Measurements from ENCODE around the gene LRRC7. TPM values are rescaled to one million over a fixed set of nuclear protein-coding genes. Genes with fewer than 3 reads are reported as not detected.

LRRC7 gene
- total RNA-seq, 1 experiment from 2014 or later: not detected

DNA sequence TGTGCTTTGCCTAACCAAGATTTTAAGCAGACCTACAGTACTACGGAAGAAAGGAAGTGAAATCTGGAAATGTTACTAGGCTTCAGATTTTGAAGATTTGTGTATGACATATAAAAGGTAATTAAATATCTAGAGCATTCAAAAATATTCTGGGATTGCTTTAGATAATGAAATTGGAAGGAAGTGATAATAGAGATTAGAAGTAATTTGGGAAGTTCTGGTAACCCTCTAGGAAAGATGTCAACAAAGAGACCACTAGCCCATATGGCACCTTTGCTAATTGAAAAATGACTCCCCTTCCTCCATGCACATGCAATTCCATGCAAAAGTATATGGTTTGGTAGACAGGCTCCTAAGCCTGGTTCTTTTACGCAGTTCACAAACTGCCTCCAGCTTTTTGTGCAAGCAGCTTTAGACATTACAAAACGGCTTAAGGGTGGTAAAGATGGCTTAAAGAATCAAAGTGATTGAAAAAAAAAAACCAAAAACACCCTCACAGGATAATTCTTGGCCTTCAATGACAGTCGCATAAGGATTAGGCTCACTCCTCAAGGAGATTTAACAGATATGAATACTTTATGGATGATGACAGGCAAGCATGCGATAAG is 81.8 kb downstream of the LRRC7 start:
- TF ChIP-seq, protein P1, sequence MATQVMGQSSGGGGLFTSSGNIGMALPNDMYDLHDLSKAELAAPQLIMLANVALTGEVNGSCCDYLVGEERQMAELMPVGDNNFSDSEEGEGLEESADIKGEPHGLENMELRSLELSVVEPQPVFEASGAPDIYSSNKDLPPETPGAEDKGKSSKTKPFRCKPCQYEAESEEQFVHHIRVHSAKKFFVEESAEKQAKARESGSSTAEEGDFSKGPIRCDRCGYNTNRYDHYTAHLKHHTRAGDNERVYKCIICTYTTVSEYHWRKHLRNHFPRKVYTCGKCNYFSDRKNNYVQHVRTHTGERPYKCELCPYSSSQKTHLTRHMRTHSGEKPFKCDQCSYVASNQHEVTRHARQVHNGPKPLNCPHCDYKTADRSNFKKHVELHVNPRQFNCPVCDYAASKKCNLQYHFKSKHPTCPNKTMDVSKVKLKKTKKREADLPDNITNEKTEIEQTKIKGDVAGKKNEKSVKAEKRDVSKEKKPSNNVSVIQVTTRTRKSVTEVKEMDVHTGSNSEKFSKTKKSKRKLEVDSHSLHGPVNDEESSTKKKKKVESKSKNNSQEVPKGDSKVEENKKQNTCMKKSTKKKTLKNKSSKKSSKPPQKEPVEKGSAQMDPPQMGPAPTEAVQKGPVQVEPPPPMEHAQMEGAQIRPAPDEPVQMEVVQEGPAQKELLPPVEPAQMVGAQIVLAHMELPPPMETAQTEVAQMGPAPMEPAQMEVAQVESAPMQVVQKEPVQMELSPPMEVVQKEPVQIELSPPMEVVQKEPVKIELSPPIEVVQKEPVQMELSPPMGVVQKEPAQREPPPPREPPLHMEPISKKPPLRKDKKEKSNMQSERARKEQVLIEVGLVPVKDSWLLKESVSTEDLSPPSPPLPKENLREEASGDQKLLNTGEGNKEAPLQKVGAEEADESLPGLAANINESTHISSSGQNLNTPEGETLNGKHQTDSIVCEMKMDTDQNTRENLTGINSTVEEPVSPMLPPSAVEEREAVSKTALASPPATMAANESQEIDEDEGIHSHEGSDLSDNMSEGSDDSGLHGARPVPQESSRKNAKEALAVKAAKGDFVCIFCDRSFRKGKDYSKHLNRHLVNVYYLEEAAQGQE (IDR thresholded peaks at IDR 0.05; ENCODE audit: insufficient read depth in 1 of 2, low read depth in 2 of 2, low read length in 1 of 2): no peak
- TF ChIP-seq TCF7L2 (IDR thresholded peaks at IDR 0.05; ENCODE audit: low read depth, low read length): no peak
- TF ChIP-seq, protein P2, sequence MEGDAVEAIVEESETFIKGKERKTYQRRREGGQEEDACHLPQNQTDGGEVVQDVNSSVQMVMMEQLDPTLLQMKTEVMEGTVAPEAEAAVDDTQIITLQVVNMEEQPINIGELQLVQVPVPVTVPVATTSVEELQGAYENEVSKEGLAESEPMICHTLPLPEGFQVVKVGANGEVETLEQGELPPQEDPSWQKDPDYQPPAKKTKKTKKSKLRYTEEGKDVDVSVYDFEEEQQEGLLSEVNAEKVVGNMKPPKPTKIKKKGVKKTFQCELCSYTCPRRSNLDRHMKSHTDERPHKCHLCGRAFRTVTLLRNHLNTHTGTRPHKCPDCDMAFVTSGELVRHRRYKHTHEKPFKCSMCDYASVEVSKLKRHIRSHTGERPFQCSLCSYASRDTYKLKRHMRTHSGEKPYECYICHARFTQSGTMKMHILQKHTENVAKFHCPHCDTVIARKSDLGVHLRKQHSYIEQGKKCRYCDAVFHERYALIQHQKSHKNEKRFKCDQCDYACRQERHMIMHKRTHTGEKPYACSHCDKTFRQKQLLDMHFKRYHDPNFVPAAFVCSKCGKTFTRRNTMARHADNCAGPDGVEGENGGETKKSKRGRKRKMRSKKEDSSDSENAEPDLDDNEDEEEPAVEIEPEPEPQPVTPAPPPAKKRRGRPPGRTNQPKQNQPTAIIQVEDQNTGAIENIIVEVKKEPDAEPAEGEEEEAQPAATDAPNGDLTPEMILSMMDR (IDR thresholded peaks at IDR 0.05): no peak
- TF ChIP-seq POLR2AphosphoS5 (IDR thresholded peaks at IDR 0.05; ENCODE audit: low read depth, low read length): no peak
- TF ChIP-seq SIN3A (IDR thresholded peaks at IDR 0.05; ENCODE audit: borderline replicate concordance, insufficient read depth, low read depth, low read length): no peak
- no TSS peak for BruUV-seq (replicated peaks)
- H3K4me3 ChIP-seq (ENCODE audit: low read depth in 2 of 2, low read length in 2 of 2): no peak overlapping the region
- intact Hi-C loops (cut with micrococcal nuclease; ENCODE audit: unreplicated experiment): no loop called here
- H3K4me1 ChIP-seq (ENCODE audit: control insufficient read depth, insufficient read depth, low read length): no peaks in the 10 kb centered on the region
- H3K36me3 ChIP-seq (ENCODE audit: control insufficient read depth, insufficient read depth, low read length): no peaks in the 10 kb centered on the region
- no peaks in the 10 kb centered on the region for H3K27me3 ChIP-seq (ENCODE audit: control insufficient read depth, insufficient read depth, low read length)
- ChIA-PET CTCF (no interaction called here), POLR2A (no interaction called here)
- no peaks in the 10 kb centered on the region for H3K9me3 ChIP-seq (ENCODE audit: control insufficient read depth, insufficient read depth, low read depth, low read length)
- no peak for ATAC-seq
- H3K27ac ChIP-seq (ENCODE audit: low read length): no peak overlapping the region
- DNase-seq (ENCODE audit: low read depth, low spot score): no peak
- in situ Hi-C loops (cut with HindIII; ENCODE audit: low pct_unique_long_range_greater_than_20kb, low sequenced_read_pairs): no loop called here

DNA sequence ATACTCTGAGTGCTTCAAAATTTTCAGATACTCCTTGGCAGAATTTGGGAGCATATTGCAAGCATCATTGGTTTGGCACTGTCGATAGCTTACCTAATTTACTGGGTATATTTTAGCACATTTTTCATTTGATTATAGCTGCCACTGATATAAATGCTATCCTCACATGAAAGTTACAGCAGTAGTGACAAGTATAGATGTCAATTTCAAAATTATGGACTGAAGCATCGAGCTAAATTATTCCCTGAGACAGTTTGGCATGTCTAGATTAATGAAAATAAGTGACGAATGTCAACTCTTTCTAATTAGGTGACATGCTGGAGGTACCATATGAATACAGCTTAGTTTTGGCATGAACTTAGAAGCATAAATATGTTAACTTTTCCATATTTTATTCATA is 83.1 kb downstream of the LRRC7 start:
- POLR2A ChIA-PET: no interaction called here
- H3K36me3 ChIP-seq (ENCODE audit: control insufficient read depth, insufficient read depth, low read length): no peaks in the 10 kb centered on the region
- H3K27me3 ChIP-seq (ENCODE audit: control insufficient read depth, insufficient read depth, low read length): no peaks in the 10 kb centered on the region
- no peak for DNase-seq (ENCODE audit: low read depth, low spot score)
- no peak overlapping the region for H3K27ac ChIP-seq (ENCODE audit: low read length)
- no TSS peak for BruUV-seq (replicated peaks)
- no peaks in the 10 kb centered on the region for H3K4me1 ChIP-seq (ENCODE audit: control insufficient read depth, insufficient read depth, low read length)
- no peak overlapping the region for H3K4me3 ChIP-seq (ENCODE audit: low read depth in 2 of 2, low read length in 2 of 2)
- intact Hi-C loops (cut with micrococcal nuclease; ENCODE audit: unreplicated experiment): no loop called here
- ATAC-seq: no peak
- TF ChIP-seq POLR2AphosphoS5 (IDR thresholded peaks at IDR 0.05; ENCODE audit: low read depth, low read length) (no peak), TCF7L2 (IDR thresholded peaks at IDR 0.05; ENCODE audit: low read depth, low read length) (no peak), SIN3A (IDR thresholded peaks at IDR 0.05; ENCODE audit: borderline replicate concordance, insufficient read depth, low read depth, low read length) (no peak)
- TF ChIP-seq, protein P2 (IDR thresholded peaks at IDR 0.05): no peak
- TF ChIP-seq, protein P1 (IDR thresholded peaks at IDR 0.05; ENCODE audit: insufficient read depth in 1 of 2, low read depth in 2 of 2, low read length in 1 of 2): no peak
- in situ Hi-C loops (cut with HindIII; ENCODE audit: low pct_unique_long_range_greater_than_20kb, low sequenced_read_pairs): no loop called here
- CTCF ChIA-PET: no interaction called here
- H3K9me3 ChIP-seq (ENCODE audit: control insufficient read depth, insufficient read depth, low read depth, low read length): no peaks in the 10 kb centered on the region

All from Panc1 (cell line).